Activated CD4-positive, CD25-positive, alpha-beta regulatory T cell treated with anti-CD3 and anti-CD28 coated beads, Interleukin-2, amount 50 U/mL, for 16 hours (primary cell): ENCODE measurements around the gene RPLP2.
A peak's percentile ranks its signal among the peaks of the same experiment; 100 is the strongest.

Source experiments
- DNase-seq: peaks from one replicate; pipeline ENCODE4 v3.0.0-alpha.2; 2020; ENCODE audit warnings: low read depth, low spot score

RPLP2 gene

GRCh38 chr11:809287-810039 is at the start of gene RPLP2:
TSS of gene RPLP2 (plus strand) at chr11:809967. CDS start at chr11:810235, 268 bp downstream.
- peak; percentile 97 for DNase-seq

- DNase-seq: no peak
Observed at GRCh38 chr11:760236-760635, 49.5 kb upstream of the RPLP2 start.

GRCh38 chr11:761526-762108 is 48.1 kb upstream of the RPLP2 start:
- no peak for DNase-seq

- no peak for DNase-seq
Observed at GRCh38 chr11:762421-763072, 47.2 kb upstream of the RPLP2 start.

- DNase-seq: no peak
Observed at GRCh38 chr11:763073-763463, 46.7 kb upstream of the RPLP2 start.

GRCh38 chr11:763549-764321 is 46.0 kb upstream of the RPLP2 start:
- no peak for DNase-seq

- no peak for DNase-seq
Observed at GRCh38 chr11:764322-765024, 45.3 kb upstream of the RPLP2 start.

- DNase-seq: no peak
Observed at GRCh38 chr11:765025-765801, 44.6 kb upstream of the RPLP2 start.

- DNase-seq: no peak
Observed at GRCh38 chr11:765802-766091, 44.0 kb upstream of the RPLP2 start.

GRCh38 chr11:766106-766935 is 43.4 kb upstream of the RPLP2 start:
- no peak for DNase-seq

- DNase-seq: no peak
Observed at GRCh38 chr11:766936-767210, 42.9 kb upstream of the RPLP2 start.

GRCh38 chr11:767238-767637 is 42.5 kb upstream of the RPLP2 start:
- DNase-seq: no peak

GRCh38 chr11:769887-770641 is 39.7 kb upstream of the RPLP2 start:
- no peak for DNase-seq

GRCh38 chr11:770642-771616 is 38.8 kb upstream of the RPLP2 start:
- DNase-seq: no peak

GRCh38 chr11:771617-772204 is 38.1 kb upstream of the RPLP2 start:
- DNase-seq: no peak

GRCh38 chr11:772429-773390 is 37.1 kb upstream of the RPLP2 start:
- DNase-seq: no peak

GRCh38 chr11:773425-773824 is 36.3 kb upstream of the RPLP2 start:
- no peak for DNase-seq
